Measurements from ENCODE around the gene ANKRD27.
A peak's percentile ranks its signal among the peaks of the same experiment; 100 is the strongest.
"Not testable (repeated sequence)": the region's sequence is repeated elsewhere in the genome, so short reads cannot be mapped to it uniquely, and the experiment has no call there.

ANKRD27 gene

DNA sequence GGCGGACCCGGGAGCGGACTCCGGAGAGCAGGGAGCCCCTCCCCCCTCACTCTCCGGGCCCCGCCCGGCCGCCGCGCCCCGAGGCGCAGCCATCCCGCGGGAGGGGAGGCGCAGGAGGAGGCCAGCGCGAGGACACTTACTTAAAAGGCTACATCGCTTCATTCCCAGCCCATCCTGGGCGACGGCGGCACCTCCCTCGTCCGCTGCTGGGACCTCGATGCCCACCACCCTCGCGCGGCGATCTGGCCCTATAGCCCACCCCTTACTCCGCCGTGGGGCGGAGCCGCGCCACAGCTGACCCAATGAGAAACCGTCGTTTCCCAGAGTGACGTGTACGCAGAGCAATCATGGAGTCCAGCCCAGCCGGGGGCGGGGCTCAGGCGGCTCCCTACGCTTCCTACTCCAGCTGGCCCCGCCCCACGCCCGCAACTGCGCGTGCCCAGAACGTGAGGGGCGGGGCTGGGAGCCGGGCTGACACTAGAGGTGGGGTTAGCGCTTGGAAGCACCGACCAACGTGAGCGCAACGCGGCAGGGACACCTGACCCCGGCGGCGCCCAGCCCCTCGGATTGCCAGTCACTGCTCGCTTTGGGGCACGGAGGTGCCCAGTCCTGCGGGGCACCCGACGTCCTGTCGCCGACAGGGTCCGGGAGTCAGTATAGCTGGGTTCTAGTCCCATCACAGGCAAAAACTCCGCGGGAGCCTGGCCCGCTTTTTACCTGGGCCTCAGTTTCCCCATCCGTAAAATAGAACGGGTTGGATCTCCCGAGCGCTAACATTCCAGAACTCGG, at the start of gene ANKRD27:
Gene ANKRD27 (minus strand): TSS at position 250 of the 789 bp plus-strand sequence. CDS start 16,165 bp downstream, outside the sequence.
- peaks cover 19% of the 10 kb centered on the region for H3K27me3 ChIP-seq (ENCODE audit: control insufficient read depth, insufficient read depth, low read length)
- no peak within 1 kb of the TSS for H3K27ac ChIP-seq (ENCODE audit: low read length)
- peak; percentile 87 for DNase-seq (ENCODE audit: low read depth, low spot score)
- no peaks in the 10 kb centered on the region for H3K9me3 ChIP-seq (ENCODE audit: control insufficient read depth, insufficient read depth, low read length)
- peaks cover 5% of the 10 kb centered on the region; the same call in 1 of the 2 replicates for H3K4me1 ChIP-seq (ENCODE audit: control insufficient read depth, insufficient read depth, low read length)
- WGBS (ENCODE audit: insufficient coverage, insufficient read length), result no CpG with 5 or more reads among the region's 75 CpGs
- no peaks in the 10 kb centered on the region; the same call in 1 of the 2 replicates for H3K36me3 ChIP-seq (ENCODE audit: control insufficient read depth, insufficient read depth, low read length)
- peak within 1 kb of the TSS; percentile 99 for H3K4me3 ChIP-seq (ENCODE audit: low read length)

DNA sequence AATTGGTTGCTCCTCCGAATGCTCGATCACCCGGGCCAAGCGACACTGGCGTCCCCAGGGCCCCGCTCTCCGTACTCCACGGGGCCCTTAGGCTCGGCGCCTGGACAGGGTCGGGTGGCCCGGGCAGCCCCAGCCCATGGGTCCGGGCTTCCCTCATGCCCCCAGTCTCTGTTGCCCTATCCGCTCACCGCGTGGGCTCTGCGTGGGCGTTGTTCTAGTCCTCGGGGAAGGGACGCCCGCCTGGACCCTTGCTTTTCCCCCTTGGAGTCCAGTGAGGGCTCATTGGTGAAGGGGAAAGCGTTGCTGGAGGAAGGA, 45.9 kb upstream of the ANKRD27 start:
- WGBS (ENCODE audit: insufficient coverage, insufficient read length), result no CpG with 5 or more reads among the region's 22 CpGs
- peaks cover 2% of the 10 kb centered on the region; the same call in 1 of the 2 replicates for H3K4me1 ChIP-seq (ENCODE audit: control insufficient read depth, insufficient read depth, low read length)
- H3K4me3 ChIP-seq (ENCODE audit: low read length), result no peak overlapping the region
- DNase-seq (ENCODE audit: low read depth, low spot score), result no peak
- no peaks in the 10 kb centered on the region for H3K36me3 ChIP-seq (ENCODE audit: control insufficient read depth, insufficient read depth, low read length)
- H3K27ac ChIP-seq (ENCODE audit: low read length), result no peak overlapping the region
- no peaks in the 10 kb centered on the region for H3K9me3 ChIP-seq (ENCODE audit: control insufficient read depth, insufficient read depth, low read length)
- no peaks in the 10 kb centered on the region for H3K27me3 ChIP-seq (ENCODE audit: control insufficient read depth, insufficient read depth, low read length)

DNA sequence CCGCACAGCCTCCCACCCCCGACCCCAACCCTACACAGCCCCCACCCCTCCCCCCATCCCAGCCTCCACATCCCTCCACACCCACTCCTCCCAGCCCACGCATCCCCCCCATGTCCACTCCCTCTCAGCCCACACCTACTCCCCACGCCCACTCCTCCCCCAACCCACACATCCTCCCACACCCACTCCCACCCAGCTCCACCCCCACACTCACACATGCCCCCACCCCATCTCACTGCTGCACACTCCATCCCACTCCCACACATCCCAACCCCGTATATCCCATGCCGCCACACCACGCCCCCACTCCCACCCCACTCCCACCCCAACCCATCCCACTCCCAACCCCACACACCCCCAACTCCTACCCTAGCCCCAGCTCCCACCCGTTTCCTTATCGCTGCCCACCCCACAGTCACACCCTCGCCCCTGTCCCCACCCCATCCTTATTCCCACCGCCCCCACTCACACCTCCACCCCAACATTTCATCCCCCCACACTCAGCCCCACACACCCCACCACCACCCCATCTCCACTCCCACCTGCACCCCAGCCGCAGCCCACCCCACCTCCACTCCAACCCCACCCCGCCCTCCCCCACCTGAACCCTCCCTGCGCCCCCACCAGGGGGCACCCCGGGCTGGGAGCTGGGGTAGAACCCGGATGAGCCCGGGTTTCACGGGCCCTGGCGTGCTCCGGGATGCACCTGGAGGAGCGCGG, 45.4 kb upstream of the ANKRD27 start:
- H3K36me3 ChIP-seq (ENCODE audit: control insufficient read depth, insufficient read depth, low read length), result no peaks in the 10 kb centered on the region
- peaks cover 2% of the 10 kb centered on the region; the same call in 1 of the 2 replicates for H3K4me1 ChIP-seq (ENCODE audit: control insufficient read depth, insufficient read depth, low read length)
- H3K27me3 ChIP-seq (ENCODE audit: control insufficient read depth, insufficient read depth, low read length), result no peaks in the 10 kb centered on the region
- DNase-seq (ENCODE audit: low read depth, low spot score), result no peak
- no CpG with 5 or more reads among the region's 22 CpGs for WGBS (ENCODE audit: insufficient coverage, insufficient read length)
- H3K4me3 ChIP-seq (ENCODE audit: low read length), result no peak overlapping the region
- H3K27ac ChIP-seq (ENCODE audit: low read length), result no peak overlapping the region
- H3K9me3 ChIP-seq (ENCODE audit: control insufficient read depth, insufficient read depth, low read length), result no peaks in the 10 kb centered on the region

DNA sequence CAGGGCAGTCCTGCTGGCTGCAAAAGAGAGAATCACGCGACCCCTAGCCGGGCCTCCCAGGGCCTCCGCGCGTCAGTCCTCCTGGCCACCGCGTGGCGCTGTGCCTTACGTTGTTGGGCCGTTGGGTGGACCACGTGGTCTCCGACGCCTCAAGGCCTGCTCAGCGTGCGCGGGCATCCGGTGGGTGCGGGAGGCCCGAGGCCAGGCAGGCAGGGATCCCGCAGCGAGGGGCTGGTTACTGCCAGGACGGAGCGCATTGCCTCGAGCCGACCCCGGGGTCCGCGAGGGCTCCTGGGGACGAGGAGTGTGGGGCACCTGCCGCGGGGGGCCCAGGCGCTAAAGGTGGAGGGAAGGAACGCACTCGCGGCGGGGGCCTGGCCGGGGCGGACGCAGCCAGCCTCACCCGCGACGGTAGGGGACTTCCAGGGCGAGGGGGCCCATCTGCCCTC, 44.7 kb upstream of the ANKRD27 start, which contains the start of gene TDRD12:
Gene TDRD12 (plus strand): TSS at position 157 of the 449 bp plus-strand sequence. CDS start 306 bp downstream, outside the sequence.
- H3K36me3 ChIP-seq (ENCODE audit: control insufficient read depth, insufficient read depth, low read length), result no peaks in the 10 kb centered on the region
- no peaks in the 10 kb centered on the region for H3K27me3 ChIP-seq (ENCODE audit: control insufficient read depth, insufficient read depth, low read length)
- peaks cover 2% of the 10 kb centered on the region; the same call in 1 of the 2 replicates for H3K4me1 ChIP-seq (ENCODE audit: control insufficient read depth, insufficient read depth, low read length)
- no CpG with 5 or more reads among the region's 44 CpGs for WGBS (ENCODE audit: insufficient coverage, insufficient read length)
- no peak within 1 kb of the TSS for H3K4me3 ChIP-seq (ENCODE audit: low read length)
- H3K9me3 ChIP-seq (ENCODE audit: control insufficient read depth, insufficient read depth, low read length), result no peaks in the 10 kb centered on the region
- H3K27ac ChIP-seq (ENCODE audit: low read length), result no peak within 1 kb of the TSS
- DNase-seq (ENCODE audit: low read depth, low spot score), result peak; percentile 27

DNA sequence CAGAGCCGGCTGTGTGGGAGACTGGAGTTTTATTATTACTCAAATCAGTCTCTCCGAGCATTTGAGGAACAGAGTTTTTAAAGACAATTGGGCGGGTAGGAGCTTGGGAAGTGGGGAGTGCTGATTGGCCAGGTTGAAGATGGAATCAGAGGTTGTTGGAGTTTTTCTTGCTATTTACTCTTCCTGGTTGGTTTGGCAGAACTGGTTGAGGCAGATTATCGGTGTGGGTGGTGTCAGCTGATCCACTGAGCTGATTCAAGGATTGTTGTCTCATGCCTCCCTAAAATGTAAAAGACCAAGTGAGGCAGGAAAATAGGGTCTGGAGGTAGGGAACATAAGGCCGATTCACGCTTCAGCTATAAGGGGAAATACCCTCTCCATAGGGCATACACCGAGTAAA, 43.3 kb upstream of the ANKRD27 start:
- Histone ChIP-seq H3K4me1 (ENCODE audit: control insufficient read depth, insufficient read depth, low read length) (peaks cover 2% of the 10 kb centered on the region; the same call in 1 of the 2 replicates), H3K27ac (ENCODE audit: low read length) (no peak overlapping the region), H3K27me3 (ENCODE audit: control insufficient read depth, insufficient read depth, low read length) (no peaks in the 10 kb centered on the region), H3K9me3 (ENCODE audit: control insufficient read depth, insufficient read depth, low read length) (no peaks in the 10 kb centered on the region), H3K36me3 (ENCODE audit: control insufficient read depth, insufficient read depth, low read length) (no peaks in the 10 kb centered on the region), H3K4me3 (ENCODE audit: low read length) (no peak overlapping the region)
- no peak for DNase-seq (ENCODE audit: low read depth, low spot score)
- no CpG with 5 or more reads among the region's 7 CpGs for WGBS (ENCODE audit: insufficient coverage, insufficient read length)

DNA sequence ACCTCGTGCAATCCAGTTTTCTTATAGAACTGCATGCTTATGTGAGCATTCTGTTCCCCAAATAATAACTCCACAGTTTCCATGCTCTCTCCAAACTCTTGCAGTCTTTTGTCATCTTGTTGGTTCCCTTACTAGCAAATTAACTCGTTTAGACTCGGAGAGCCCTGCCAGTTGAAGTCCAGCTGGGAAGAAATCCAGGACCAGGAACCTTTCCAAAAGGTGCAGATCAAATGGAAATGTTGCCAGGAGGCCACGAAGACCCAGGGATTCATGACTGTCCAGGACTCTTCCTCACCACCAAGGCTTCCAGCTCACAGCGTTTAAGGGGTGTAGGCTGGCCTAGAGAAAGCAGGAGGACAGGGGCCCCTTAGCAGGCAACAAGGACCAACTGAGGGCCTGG, 42.5 kb upstream of the ANKRD27 start:
- DNase-seq (ENCODE audit: low read depth, low spot score), result no peak
- H3K36me3 ChIP-seq (ENCODE audit: control insufficient read depth, insufficient read depth, low read length), result no peaks in the 10 kb centered on the region
- H3K9me3 ChIP-seq (ENCODE audit: control insufficient read depth, insufficient read depth, low read length), result no peaks in the 10 kb centered on the region
- no peak overlapping the region for H3K4me3 ChIP-seq (ENCODE audit: low read length)
- H3K27ac ChIP-seq (ENCODE audit: low read length), result no peak overlapping the region
- no peaks in the 10 kb centered on the region for H3K27me3 ChIP-seq (ENCODE audit: control insufficient read depth, insufficient read depth, low read length)
- peaks cover 2% of the 10 kb centered on the region; the same call in 1 of the 2 replicates for H3K4me1 ChIP-seq (ENCODE audit: control insufficient read depth, insufficient read depth, low read length)
- WGBS (ENCODE audit: insufficient coverage, insufficient read length), result no CpG with 5 or more reads among the region's 5 CpGs

DNA sequence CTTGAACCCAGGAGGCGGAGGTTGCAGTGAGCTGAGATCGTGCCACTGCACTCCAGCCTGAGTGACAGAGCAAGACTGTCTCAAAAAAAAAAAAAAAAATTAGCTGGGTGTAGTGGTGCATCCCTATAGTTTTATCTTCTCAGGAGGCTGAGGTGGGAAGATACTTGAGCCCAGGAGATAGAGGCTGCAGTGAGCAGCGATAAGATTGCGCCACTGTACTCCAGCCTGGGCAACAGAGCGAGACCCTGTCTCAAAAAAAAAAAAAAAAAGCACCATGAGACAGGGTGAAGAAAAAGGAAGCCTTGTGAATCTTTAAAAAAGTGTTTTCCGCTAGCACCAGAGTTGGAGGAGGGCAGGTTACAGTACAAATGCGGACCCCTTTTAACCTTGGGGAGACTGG, 41.2 kb upstream of the ANKRD27 start:
- not testable (repeated sequence) for H3K27me3 ChIP-seq (ENCODE audit: control insufficient read depth, insufficient read depth, low read length); H3K36me3 ChIP-seq (ENCODE audit: control insufficient read depth, insufficient read depth, low read length); H3K4me3 ChIP-seq (ENCODE audit: low read length); H3K27ac ChIP-seq (ENCODE audit: low read length); H3K9me3 ChIP-seq (ENCODE audit: control insufficient read depth, insufficient read depth, low read length); H3K4me1 ChIP-seq (ENCODE audit: control insufficient read depth, insufficient read depth, low read length); DNase-seq (ENCODE audit: low read depth, low spot score)
- no CpG with 5 or more reads among the region's 7 CpGs for WGBS (ENCODE audit: insufficient coverage, insufficient read length)

DNA sequence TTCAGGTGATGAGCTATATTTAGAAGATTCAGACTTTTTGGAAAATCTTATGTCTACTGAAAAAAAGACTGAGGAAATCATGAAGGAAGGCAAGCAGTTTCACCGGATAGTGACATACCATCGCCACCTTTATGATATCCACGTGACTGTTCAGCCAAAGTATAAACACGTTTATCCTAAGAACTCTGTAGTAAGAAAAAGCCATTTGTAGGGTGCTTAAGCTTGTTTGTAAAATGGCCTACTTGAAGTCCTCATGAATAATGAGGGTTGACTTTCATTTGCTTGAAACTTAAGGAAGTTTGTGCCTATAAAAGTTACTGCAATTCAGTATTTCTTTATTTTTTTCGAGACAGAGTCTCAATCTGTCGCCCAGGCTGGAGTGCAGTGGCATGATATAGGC, 36.8 kb upstream of the ANKRD27 start:
- WGBS (ENCODE audit: insufficient coverage, insufficient read length), result no CpG with 5 or more reads among the region's 6 CpGs
- Histone ChIP-seq H3K4me3 (ENCODE audit: low read length) (no peak overlapping the region), H3K9me3 (ENCODE audit: control insufficient read depth, insufficient read depth, low read length) (no peaks in the 10 kb centered on the region), H3K4me1 (ENCODE audit: control insufficient read depth, insufficient read depth, low read length) (no peaks in the 10 kb centered on the region), H3K27me3 (ENCODE audit: control insufficient read depth, insufficient read depth, low read length) (no peaks in the 10 kb centered on the region), H3K36me3 (ENCODE audit: control insufficient read depth, insufficient read depth, low read length) (no peaks in the 10 kb centered on the region), H3K27ac (ENCODE audit: low read length) (no peak overlapping the region)
- DNase-seq (ENCODE audit: low read depth, low spot score), result no peak

DNA sequence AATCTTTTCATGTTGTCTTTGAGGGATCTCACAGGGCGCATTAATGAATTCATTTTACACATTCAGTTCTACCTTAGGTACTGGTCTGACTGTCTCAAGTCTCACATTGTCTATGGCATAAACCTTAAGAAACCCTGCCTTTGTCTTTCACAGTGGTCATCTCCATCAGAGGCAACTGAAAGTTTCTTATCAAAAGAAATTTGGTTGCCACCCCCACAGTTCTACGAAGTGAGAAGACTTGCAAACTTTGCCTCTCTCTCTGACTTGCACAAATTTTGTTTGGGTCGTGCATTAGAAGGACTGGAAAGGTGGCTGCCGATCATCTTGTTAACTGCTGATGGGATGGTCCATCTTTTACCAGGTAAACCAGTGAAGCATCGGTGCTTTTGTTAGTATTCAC, 34.1 kb upstream of the ANKRD27 start:
- no peak for DNase-seq (ENCODE audit: low read depth, low spot score)
- no peaks in the 10 kb centered on the region for H3K27me3 ChIP-seq (ENCODE audit: control insufficient read depth, insufficient read depth, low read length)
- no peak overlapping the region for H3K4me3 ChIP-seq (ENCODE audit: low read length)
- WGBS (ENCODE audit: insufficient coverage, insufficient read length), result no CpG with 5 or more reads among the region's 5 CpGs
- H3K4me1 ChIP-seq (ENCODE audit: control insufficient read depth, insufficient read depth, low read length), result no peaks in the 10 kb centered on the region
- no peaks in the 10 kb centered on the region for H3K36me3 ChIP-seq (ENCODE audit: control insufficient read depth, insufficient read depth, low read length)
- no peaks in the 10 kb centered on the region for H3K9me3 ChIP-seq (ENCODE audit: control insufficient read depth, insufficient read depth, low read length)
- no peak overlapping the region for H3K27ac ChIP-seq (ENCODE audit: low read length)

DNA sequence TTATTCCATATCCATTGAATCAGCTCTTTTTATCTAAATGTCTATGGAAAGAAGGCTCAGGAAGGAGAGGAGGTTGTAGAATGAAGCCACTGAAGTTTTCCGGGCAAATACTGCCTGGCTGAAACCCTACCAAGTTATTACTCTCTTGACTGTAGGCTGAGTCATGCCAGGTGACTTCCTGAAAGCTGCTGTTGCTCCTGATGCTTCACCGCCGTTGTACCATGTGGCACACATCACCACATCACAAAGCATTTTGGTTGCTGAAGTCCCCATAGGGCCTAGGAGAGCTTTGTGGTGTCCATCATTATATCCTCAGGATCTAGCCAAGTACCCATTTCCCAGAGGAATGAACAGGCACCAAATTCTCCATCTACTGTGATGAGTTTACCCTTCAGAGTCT, 33.5 kb upstream of the ANKRD27 start:
- no peak for DNase-seq (ENCODE audit: low read depth, low spot score)
- Histone ChIP-seq H3K36me3 (ENCODE audit: control insufficient read depth, insufficient read depth, low read length) (no peaks in the 10 kb centered on the region), H3K27ac (ENCODE audit: low read length) (no peak overlapping the region), H3K27me3 (ENCODE audit: control insufficient read depth, insufficient read depth, low read length) (no peaks in the 10 kb centered on the region), H3K9me3 (ENCODE audit: control insufficient read depth, insufficient read depth, low read length) (no peaks in the 10 kb centered on the region), H3K4me1 (ENCODE audit: control insufficient read depth, insufficient read depth, low read length) (no peaks in the 10 kb centered on the region), H3K4me3 (ENCODE audit: low read length) (no peak overlapping the region)
- no CpG with 5 or more reads among the region's 3 CpGs for WGBS (ENCODE audit: insufficient coverage, insufficient read length)

Data from iPS DF 6.9 (cell line).